ENCODE results near the gene TMEM247.

TMEM247 gene

GRCh38 chr2:46489423-46490174 is 10.2 kb downstream of the TMEM247 start:
- DNase-seq (ENCODE audit: low spot score) = no peak

DNA sequence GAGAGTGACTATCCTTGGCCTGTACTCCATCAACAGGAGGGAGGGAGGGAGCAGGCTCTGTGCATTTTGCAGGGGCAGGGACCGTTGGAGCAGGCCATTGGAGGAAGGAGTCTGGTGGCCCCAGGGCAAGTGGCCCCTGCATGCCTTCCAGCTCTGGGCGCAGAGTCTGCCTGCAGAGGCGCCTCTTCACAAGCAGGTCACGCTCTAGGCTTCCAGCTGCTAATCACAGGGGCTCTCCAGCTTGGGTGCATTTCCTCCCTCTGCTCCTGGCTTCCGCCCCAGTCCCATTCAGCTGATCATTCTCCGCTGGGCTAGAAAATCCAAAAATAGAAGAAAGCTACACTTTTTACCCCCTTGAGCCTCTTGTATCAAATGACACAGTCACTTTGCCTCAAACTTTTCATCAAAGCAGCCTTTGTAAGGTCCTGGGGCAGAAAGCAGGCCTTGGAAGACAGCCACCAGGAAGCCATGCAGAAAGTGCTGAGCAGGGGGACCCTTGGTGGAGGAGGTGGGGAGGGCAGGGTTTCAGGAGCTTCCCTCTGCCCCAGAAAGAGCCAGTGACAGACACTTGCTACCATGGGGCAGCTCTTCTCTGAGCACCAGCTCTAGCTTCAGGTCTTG is 11.3 kb downstream of the TMEM247 start:
- DNase-seq (ENCODE audit: low spot score) = no peak

GRCh38 chr2:46492301-46492700 is 12.9 kb downstream of the TMEM247 start:
- DNase-seq (ENCODE audit: low spot score) = no peak

- DNase-seq (ENCODE audit: low spot score) = no peak
Observed at GRCh38 chr2:46493241-46493970, 14.0 kb downstream of the TMEM247 start.

DNA sequence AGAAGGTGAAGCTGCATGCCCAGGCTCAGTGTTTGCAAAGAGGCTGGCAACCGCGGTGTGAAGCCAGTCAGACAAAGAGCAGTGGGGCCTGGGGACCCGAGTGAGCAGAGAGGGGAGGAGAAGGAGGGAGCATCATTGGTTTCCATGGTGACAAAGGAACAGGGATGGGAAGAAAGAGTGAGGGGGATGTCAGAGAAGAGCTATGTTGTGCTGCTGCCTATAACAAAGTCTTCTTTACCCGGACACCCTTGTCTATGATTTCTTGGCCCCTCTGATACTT is 14.5 kb downstream of the TMEM247 start:
- no peak for DNase-seq (ENCODE audit: low spot score)

DNA sequence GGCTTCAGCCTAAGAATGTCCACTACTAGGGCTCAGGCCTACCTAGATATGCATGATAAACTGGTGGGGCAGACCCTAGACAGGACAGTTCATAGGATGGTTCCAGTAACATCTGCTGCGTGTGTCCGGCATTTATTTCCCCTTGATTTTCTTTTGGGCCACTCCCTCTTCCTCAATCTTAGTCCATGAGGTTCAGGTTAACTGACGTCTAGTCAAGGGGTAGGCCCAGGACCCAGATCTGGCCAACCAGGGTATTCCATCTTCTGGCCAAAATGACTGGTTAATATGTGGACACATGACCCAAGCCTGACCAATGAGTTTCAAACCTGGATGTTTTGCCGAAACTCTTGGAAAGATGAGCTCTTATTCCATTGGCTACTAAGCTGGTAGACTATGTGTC is 15.2 kb downstream of the TMEM247 start:
- DNase-seq (ENCODE audit: low spot score) = no peak

- no peak for DNase-seq (ENCODE audit: low spot score)
Observed at GRCh38 chr2:46495231-46496030, 16.1 kb downstream of the TMEM247 start.

GRCh38 chr2:46497766-46498165 is 18.4 kb downstream of the TMEM247 start:
- DNase-seq (ENCODE audit: low spot score) = no peak

DNA sequence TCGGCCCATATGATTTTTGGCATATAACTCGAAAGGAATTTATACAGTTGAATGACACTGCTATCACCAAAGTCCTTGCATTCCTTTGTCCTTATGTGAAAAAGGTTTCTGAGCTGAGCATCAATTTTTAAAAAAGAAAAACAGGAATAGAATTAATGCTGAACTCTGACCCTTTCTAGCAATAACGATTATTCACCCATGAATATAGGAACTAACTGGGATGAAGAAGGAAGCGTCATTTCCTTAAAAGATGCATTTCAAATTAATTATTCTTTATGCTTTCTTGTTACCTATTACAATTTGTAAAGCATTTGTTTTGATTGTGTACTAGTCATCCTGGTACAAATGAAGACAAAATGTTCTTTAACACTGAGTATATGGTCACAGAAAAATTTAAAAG is 19.3 kb downstream of the TMEM247 start:
- DNase-seq (ENCODE audit: low spot score) = no peak

- no peak for DNase-seq (ENCODE audit: low spot score)
Observed at GRCh38 chr2:46499392-46499785, 20.0 kb downstream of the TMEM247 start.

DNA sequence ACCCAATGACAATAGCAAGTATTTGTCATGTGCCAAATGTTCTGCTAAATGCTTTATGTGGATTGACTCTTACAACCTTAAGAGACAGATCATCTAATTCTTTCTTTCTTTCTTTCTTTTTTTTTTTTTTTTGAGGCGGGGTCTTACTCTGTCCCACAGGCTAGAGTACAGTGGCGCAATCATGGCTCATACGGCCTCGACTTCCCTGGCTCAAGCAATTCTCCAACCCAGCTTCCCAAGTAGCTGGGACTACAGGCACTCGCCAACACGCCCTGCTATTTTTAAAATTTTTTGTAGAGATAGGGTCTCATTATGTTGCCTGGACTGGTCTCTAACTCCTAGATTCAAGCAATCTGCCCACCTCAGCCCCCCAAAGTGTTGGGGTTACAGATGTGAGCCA is 21.4 kb downstream of the TMEM247 start:
- DNase-seq (ENCODE audit: low spot score) = no peak

- DNase-seq (ENCODE audit: low spot score) = no peak
Observed at GRCh38 chr2:46502291-46502885, 23.0 kb downstream of the TMEM247 start.

- DNase-seq (ENCODE audit: low spot score) = no peak
Observed at GRCh38 chr2:46503686-46504085, 24.3 kb downstream of the TMEM247 start.

DNA sequence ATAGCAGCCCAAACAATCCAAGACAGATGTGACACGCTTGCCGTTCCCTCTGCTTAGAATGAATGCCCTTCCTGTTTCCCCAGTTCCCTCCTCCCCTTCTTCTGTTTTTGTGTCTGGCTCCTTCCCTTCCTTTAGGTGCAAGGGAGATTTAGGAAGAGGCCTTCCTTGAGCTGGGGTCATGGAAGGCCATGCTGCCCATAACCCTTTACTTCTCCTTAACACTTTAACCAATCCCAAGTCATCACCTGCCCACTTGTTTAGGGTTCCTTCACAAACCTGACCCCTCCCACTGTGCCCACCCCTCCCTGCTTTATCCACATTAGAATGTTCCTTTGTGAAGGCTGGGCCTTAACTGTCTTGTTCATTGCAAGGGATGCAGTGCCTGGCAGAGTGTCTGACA is 24.9 kb downstream of the TMEM247 start:
- no peak for DNase-seq (ENCODE audit: low spot score)

DNA sequence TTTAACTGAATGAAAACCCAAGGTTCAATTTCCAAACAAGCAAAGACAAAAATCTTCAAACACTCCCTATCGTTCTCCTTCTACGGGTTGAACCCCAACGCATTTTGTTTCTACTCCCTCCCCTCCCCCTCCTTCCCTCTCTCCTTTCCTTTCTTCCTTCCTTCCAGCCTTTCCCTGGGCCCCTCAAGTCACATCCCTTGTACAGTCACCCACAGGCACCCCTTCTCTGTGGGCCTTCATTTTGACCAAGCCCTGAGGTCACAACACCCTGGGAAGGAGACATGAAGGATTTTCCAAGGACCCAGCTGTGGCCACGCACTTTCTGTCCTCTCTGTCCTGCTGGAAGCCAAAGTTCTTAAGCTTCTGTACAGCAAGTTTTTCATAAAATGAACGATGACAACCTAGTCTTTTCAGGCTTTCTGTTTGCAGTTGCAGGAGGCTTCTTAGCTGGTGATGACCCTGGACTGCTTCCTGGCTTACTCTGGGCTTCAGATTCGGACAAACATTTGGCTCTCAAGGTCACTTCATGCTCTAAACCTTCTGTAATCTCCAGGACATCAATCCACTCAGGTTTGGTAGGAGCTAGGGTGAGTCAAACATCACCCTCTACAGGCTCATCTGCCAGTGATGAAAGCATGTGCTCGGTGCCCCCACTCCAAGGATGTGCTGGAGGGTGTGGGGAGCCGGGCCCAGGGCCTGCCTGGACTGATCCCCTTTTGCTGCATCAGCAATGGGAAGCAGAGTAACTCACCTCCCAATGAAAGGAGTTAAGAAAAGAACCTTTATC is 25.5 kb downstream of the TMEM247 start:
- no peak for DNase-seq (ENCODE audit: low spot score)

GRCh38 chr2:46505472-46505783 is 26.1 kb downstream of the TMEM247 start:
- DNase-seq (ENCODE audit: low spot score) = no peak

DNA sequence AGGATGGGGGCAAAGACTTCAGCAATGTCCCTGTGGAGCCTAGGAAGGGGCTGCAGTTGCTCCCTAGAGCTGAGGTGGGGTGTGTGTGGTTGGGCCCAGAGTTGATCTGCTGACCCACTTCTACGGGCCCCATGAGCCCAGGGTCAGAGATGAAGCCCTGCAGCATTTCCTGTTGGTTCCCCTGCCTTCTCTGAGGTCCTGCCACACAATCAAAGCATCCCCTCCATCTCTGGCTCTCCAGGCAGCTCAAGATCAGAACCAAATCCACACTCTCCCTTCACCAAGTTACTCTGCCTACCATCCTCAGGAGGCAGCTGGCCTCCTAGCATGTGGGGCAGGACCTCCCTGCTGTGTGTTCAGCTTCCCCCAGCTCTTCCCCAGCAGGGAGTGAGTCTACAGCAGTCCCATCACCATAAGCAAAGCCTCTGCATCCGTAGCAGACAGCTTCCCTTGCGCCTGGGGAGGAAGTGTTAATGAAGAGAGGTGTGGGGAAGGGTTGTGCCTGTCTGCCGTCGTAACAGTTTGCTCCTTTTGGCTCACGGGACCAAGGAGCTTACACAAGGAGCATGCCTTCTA is 26.9 kb downstream of the TMEM247 start:
- no peak for DNase-seq (ENCODE audit: low spot score)

GRCh38 chr2:46508312-46508711 is 28.9 kb downstream of the TMEM247 start:
- no peak for DNase-seq (ENCODE audit: low spot score)

DNA sequence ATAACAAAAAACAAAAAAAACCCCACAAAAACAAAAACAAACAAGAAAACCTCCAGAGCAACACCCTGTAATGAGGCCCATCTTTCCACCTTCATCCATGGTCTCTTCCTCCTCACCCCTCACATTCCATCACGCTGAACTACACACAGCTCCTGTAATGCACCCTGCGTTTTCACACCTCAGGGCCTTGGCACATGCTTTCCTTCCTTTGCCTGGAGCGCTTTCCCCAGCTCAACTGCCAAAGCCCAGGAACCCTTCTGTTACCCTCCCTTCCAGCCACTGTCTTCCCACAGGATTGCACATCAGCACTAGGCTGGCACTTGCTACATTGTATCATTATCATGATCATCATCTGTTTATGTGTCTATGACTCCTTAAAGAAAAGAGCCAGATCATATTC is 29.4 kb downstream of the TMEM247 start:
- DNase-seq (ENCODE audit: low spot score) = no peak

- no peak for DNase-seq (ENCODE audit: low spot score)
Observed at GRCh38 chr2:46509804-46510203, 30.4 kb downstream of the TMEM247 start.

DNA sequence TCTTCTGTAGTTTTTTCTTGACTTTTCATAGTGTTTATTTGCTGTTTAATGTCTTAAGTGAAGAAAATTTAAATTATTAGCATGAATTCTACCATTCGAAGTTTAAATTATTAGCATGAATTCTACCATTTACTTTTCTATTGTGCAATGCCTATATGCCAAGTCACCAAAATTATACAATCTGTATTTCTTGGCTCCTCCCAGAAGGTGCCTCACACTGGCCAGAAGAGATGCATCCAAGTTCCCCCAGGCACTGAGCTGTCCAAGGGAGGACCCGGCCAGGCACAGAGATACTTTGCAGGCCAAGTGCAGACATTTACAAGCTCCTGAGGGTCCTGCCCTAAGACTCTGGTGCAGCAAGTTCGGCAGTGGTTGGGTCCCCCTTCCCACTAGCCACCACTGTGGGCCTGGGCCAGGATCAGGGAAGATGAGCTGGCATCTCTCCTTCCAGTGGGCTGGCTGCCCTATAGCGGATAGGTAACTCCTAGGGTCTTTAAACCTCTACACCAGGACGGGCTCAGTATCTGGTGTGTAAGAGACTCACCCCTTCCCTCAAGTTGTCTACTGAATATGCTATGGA is 31.3 kb downstream of the TMEM247 start:
- no peak for DNase-seq (ENCODE audit: low spot score)
